Measurements from ENCODE around the gene VAMP5. TPM values are rescaled to one million over a fixed set of nuclear protein-coding genes. Genes with fewer than 3 reads are reported as not detected.

The VAMP5 gene
- total RNA-seq, 1 donor from 2014 or later: 8.8 TPM

- peaks cover 52% of the 10 kb centered on the region for H3K36me3 Mint-ChIP-seq (ENCODE audit: low read depth)
- no peaks in the 10 kb centered on the region for H3K9me3 Mint-ChIP-seq
- no peak for DNase-seq
- ChIA-PET CTCF (no interaction called here), POLR2A (interaction anchor here (0.6 kb wide), 1 partner anchor 206 kb away, joined by 3 read pairs; no protein-coding TSS in a partner anchor)
- H3K4me3 Mint-ChIP-seq: no peak overlapping the region
- no peaks in the 10 kb centered on the region for H3K27me3 Mint-ChIP-seq
- ATAC-seq (ENCODE audit: low read depth): no peak
- peaks cover 51% of the 10 kb centered on the region for H3K4me1 Mint-ChIP-seq
- intact Hi-C loops (cut with micrococcal nuclease): no loop called here
- no peak for TF ChIP-seq CTCF (IDR thresholded peaks at IDR 0.05)
- no peak overlapping the region for H3K27ac Mint-ChIP-seq
Observed at GRCh38 chr2:85598594-85599340, 14.5 kb downstream of the VAMP5 start.

- Mint-ChIP-seq H3K4me3 (no peak overlapping the region), H3K9me3 (no peaks in the 10 kb centered on the region), H3K4me1 (peaks cover 50% of the 10 kb centered on the region), H3K27me3 (no peaks in the 10 kb centered on the region), H3K27ac (no peak overlapping the region), H3K36me3 (ENCODE audit: low read depth) (peaks cover 52% of the 10 kb centered on the region)
- intact Hi-C loops (cut with micrococcal nuclease): no loop called here
- CTCF ChIA-PET: no interaction called here
- POLR2A ChIA-PET: interaction anchor here (0.6 to 1.5 kb wide), 6 partner anchors 12 to 207 kb away, joined by 3 to 11 read pairs (median 4); partner anchors contain the start of genes C2orf68 and GGCX
- DNase-seq: no peak
- TF ChIP-seq CTCF (IDR thresholded peaks at IDR 0.05): no peak
- ATAC-seq (ENCODE audit: low read depth): no peak
Observed at GRCh38 chr2:85599468-85600234, 15.4 kb downstream of the VAMP5 start.

GRCh38 chr2:85600235-85600575 is 16.0 kb downstream of the VAMP5 start:
- intact Hi-C loops (cut with micrococcal nuclease): no loop called here
- ATAC-seq (ENCODE audit: low read depth): no peak
- no peak overlapping the region for H3K4me3 Mint-ChIP-seq
- peaks cover 46% of the 10 kb centered on the region for H3K36me3 Mint-ChIP-seq (ENCODE audit: low read depth)
- CTCF ChIA-PET: no interaction called here
- H3K4me1 Mint-ChIP-seq: peaks cover 48% of the 10 kb centered on the region
- no peaks in the 10 kb centered on the region for H3K9me3 Mint-ChIP-seq
- TF ChIP-seq CTCF (IDR thresholded peaks at IDR 0.05): no peak
- POLR2A ChIA-PET: interaction anchor here (0.8 to 1.5 kb wide), 5 partner anchors 12 to 39 kb away, joined by 3 to 11 read pairs (median 5); partner anchors contain the start of genes C2orf68 and GGCX
- no peaks in the 10 kb centered on the region for H3K27me3 Mint-ChIP-seq
- H3K27ac Mint-ChIP-seq: no peak overlapping the region
- DNase-seq: no peak

GRCh38 chr2:85600951-85601770 is 16.9 kb downstream of the VAMP5 start:
- H3K4me3 Mint-ChIP-seq: peak overlapping the region; percentile 87

More at GRCh38 chr2:85600951-85601770, 16.9 kb downstream of the VAMP5 start:
- H3K27me3 Mint-ChIP-seq: no peaks in the 10 kb centered on the region
- ATAC-seq (ENCODE audit: low read depth): no peak
- DNase-seq: no peak
- no peak for TF ChIP-seq CTCF (IDR thresholded peaks at IDR 0.05)
- no peaks in the 10 kb centered on the region for H3K9me3 Mint-ChIP-seq
- H3K27ac Mint-ChIP-seq: peak overlapping the region; percentile 84
- intact Hi-C loops (cut with micrococcal nuclease): no loop called here
- ChIA-PET POLR2A (interaction anchor here (1.0 to 3.5 kb wide), 9 partner anchors 11 to 182 kb away, joined by 3 to 28 read pairs (median 11); partner anchors contain the start of genes C2orf68, GGCX, MAT2A and SH2D6), CTCF (interaction anchor here (0.6 kb wide), 1 partner anchor 181 kb away, joined by 3 read pairs; no protein-coding TSS in a partner anchor)
- H3K4me1 Mint-ChIP-seq: peaks cover 40% of the 10 kb centered on the region
- peaks cover 44% of the 10 kb centered on the region for H3K36me3 Mint-ChIP-seq (ENCODE audit: low read depth)

All from activated B cell treated with CpG ODN at 0.5 μM for 24 hours (primary cell).